Fibroblast of lung (primary cell): ENCODE data around the gene MGAT4C. TPM values are rescaled to one million over a fixed set of nuclear protein-coding genes. Genes with fewer than 3 reads are reported as not detected.

ENCODE experiments used
- DNase-seq, 2 donors: peaks; one replicate each; pipeline versions ENCODE4 v3.0.0 to v3.0.0-alpha.2; 2010; ENCODE audit warnings: low read depth in 2 of 2
- H2AFZ ChIP-seq: 2 replicates; pipeline ENCODE4 v1.5.1; 2012; ENCODE audit warnings: low read length, control low read depth, inconsistent platforms
- H3K27ac ChIP-seq: 2 replicates; pipeline ENCODE4 v1.5.1; 2011; ENCODE audit warnings: low read length, control low read depth; ENCODE audit not compliant: insufficient read depth
- H3K27me3 ChIP-seq: 2 replicates; pipeline ENCODE4 v1.5.1; 2011; ENCODE audit warnings: mild to moderate bottlenecking, low read length; ENCODE audit not compliant: control insufficient read depth, insufficient read depth
- H3K36me3 ChIP-seq: 2 replicates; pipeline ENCODE4 v1.5.1; 2011; ENCODE audit warnings: low read length; ENCODE audit not compliant: control insufficient read depth, insufficient read depth
- H3K4me1 ChIP-seq: 2 replicates; pipeline ENCODE4 v1.5.1; 2011; ENCODE audit warnings: low read length; ENCODE audit not compliant: control insufficient read depth, insufficient read depth; ENCODE audit errors: extremely low read depth
- H3K4me2 ChIP-seq: 2 replicates; pipeline ENCODE4 v1.5.1; 2011; ENCODE audit warnings: low read length, control low read depth; ENCODE audit not compliant: insufficient read depth; ENCODE audit errors: extremely low read depth
- H3K4me3 ChIP-seq, 4 experiments: fragments of 200-600 bp in 1 of 4; sonication (generic) in 1 of 4; replicated peaks in 1 of 4; 2 replicates each; pipeline ENCODE4 v1.5.1; 2011 to 2016; ENCODE audit warnings: low read length in 4 of 4, low read depth in 3 of 4, mild to moderate bottlenecking in 3 of 4, control low read depth in 2 of 4, inconsistent platforms in 1 of 4, mixed read lengths in 1 of 4; ENCODE audit not compliant: insufficient read depth in 1 of 4; ENCODE audit errors: control extremely low read depth in 1 of 4
- H3K79me2 ChIP-seq: 2 replicates; pipeline ENCODE4 v1.5.1; 2012; ENCODE audit warnings: mild to moderate bottlenecking, low read length, inconsistent platforms; ENCODE audit not compliant: control insufficient read depth, insufficient read depth
- H3K9ac ChIP-seq: 2 replicates; pipeline ENCODE4 v1.5.1; 2011; ENCODE audit warnings: mild to moderate bottlenecking, low read length, control low read depth; ENCODE audit not compliant: insufficient read depth
- H3K9me3 ChIP-seq: 2 replicates; pipeline ENCODE4 v1.5.1; 2012; ENCODE audit warnings: low read depth, low read length; ENCODE audit not compliant: control insufficient read depth, insufficient read depth
- H4K20me1 ChIP-seq: 2 replicates; pipeline ENCODE4 v1.5.1; 2011; ENCODE audit warnings: low read length; ENCODE audit not compliant: control insufficient read depth, insufficient read depth; ENCODE audit errors: extremely low read depth
- CTCF ChIP-seq, 2 donors: IDR thresholded peaks in 1 of 2; conservative IDR thresholded peaks in 1 of 2; 1 replicate in 1 of 2; 2 replicates in 1 of 2; pipeline ENCODE4 v1.5.1; 2011 to 2012; ENCODE audit warnings: low read length in 2 of 2, control low read depth in 1 of 2, inconsistent platforms in 1 of 2, low read depth in 1 of 2, mild to moderate bottlenecking in 1 of 2
- EZH2 ChIP-seq: IDR thresholded peaks from 2 replicates; pipeline ENCODE4 v1.5.1; 2012; ENCODE audit warnings: low read length, control low read depth, mild to moderate bottlenecking; ENCODE audit errors: missing control alignments
- polyA plus RNA-seq, 2 donors: library from polyadenylated mRNA; depleted of rRNA in 1 of 2; stranded (reverse) in 1 of 2; unstranded in 1 of 2; fragments of >200 nt; gene quantifications; 2 replicates each; pipeline ENCODE4 v1.2.1, GENCODE V29; 2011 to 2012; ENCODE audit warnings: missing spikeins in 1 of 2
- total RNA-seq: library from RNA; depleted of rRNA; stranded (reverse); fragments of >200 nt; gene quantifications from 2 replicates; pipeline ENCODE4 v1.2.1, GENCODE V29; 2014

Gene MGAT4C
- total and polyA plus RNA-seq, 2 donors (not counting 1 experiment from before 2014, with no cell fraction given), result not detected

DNA sequence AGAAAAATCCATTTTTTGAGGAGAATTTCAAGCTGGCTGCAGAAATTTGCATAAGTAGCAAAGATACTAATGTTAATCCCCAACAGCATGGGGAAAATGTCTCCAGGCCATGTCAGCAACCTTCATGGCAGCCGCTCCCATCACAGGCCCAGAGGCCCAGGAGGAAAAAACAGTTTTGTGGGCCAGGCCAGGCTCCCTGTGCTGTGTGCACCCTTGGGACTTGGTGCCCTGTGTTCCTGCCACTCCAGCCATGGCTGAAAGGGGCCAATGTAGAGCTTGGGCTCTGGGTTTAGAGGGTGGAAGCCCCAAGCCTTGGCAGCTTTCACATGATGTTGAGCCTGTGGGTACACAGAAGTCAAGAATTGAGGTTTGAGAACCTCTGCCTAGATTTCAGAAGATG is 76.3 kb downstream of the MGAT4C start:
- TF ChIP-seq EZH2, result no peak
- no peak for TF ChIP-seq CTCF (conservative IDR thresholded peaks at IDR 0.05 in 1 of 2, IDR thresholded peaks at IDR 0.05 in 1 of 2; ENCODE audit: low read depth in 1 of 2, low read length in 2 of 2)
- DNase-seq, result no peak
- no peaks in the 10 kb centered on the region for H3K4me1 ChIP-seq
- no peak overlapping the region for H3K27ac ChIP-seq
- no peaks in the 10 kb centered on the region for H3K36me3 ChIP-seq
- H4K20me1 ChIP-seq, result no peaks in the 10 kb centered on the region
- no peak overlapping the region for H3K4me2 ChIP-seq
- H3K9ac ChIP-seq, result no peak overlapping the region
- H3K27me3 ChIP-seq, result no peaks in the 10 kb centered on the region
- H2AFZ ChIP-seq, result no peak overlapping the region
- H3K9me3 ChIP-seq, result no peaks in the 10 kb centered on the region
- H3K79me2 ChIP-seq, result no peaks in the 10 kb centered on the region
- H3K4me3 ChIP-seq, result no peak overlapping the region

DNA sequence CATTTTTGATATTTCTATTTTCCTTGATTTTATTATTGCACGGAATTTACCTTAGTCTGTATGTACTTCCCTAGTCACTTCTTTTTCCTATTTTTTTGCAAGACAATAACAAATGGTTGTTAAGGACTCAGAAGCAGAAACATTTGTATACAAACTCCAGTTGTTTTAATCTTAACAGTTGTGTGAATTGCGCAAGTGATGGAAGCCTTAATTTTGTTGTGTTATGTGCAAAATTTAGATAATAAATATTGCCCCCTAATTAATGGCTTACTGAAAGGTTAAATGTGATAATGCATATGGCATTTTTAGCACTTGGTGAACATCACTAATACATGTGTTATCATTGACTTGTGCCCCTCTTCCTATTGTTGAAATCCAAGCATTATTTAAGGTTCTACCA is 82.0 kb downstream of the MGAT4C start:
- no peak overlapping the region for H2AFZ ChIP-seq
- TF ChIP-seq CTCF (conservative IDR thresholded peaks at IDR 0.05 in 1 of 2, IDR thresholded peaks at IDR 0.05 in 1 of 2; ENCODE audit: low read depth in 1 of 2, low read length in 2 of 2), result no peak
- no peak for TF ChIP-seq EZH2
- H3K36me3 ChIP-seq, result no peaks in the 10 kb centered on the region
- no peak overlapping the region for H3K4me3 ChIP-seq
- H3K4me1 ChIP-seq, result no peaks in the 10 kb centered on the region
- no peak for DNase-seq
- H3K27ac ChIP-seq, result no peak overlapping the region
- H3K4me2 ChIP-seq, result no peak overlapping the region
- H3K27me3 ChIP-seq, result no peaks in the 10 kb centered on the region
- H3K9me3 ChIP-seq, result no peaks in the 10 kb centered on the region
- H3K79me2 ChIP-seq, result no peaks in the 10 kb centered on the region
- no peak overlapping the region for H3K9ac ChIP-seq
- H4K20me1 ChIP-seq, result no peaks in the 10 kb centered on the region

DNA sequence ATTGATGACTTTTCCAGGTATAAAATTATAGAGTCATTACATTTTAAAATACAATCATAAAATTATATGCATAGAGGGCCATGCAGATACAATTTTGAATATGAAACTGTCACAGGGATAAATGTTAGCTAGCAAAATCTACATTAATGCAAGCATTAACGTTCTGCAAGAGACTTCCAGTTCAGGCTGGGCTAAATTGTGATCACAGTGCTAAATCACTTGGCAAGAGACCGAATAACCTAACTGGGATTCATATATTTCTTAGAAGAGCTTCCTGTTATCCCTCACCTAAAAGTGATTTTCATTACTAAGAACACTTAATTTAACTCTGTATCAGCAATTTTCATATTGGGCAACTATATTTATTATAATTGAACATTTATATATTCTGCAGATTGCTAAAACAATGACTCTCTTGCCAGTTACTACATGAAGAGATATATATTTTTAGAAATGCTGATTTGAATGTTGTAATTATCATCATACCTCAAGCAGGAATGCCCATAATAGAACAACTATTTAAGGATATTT is 83.2 kb downstream of the MGAT4C start:
- H3K27ac ChIP-seq, result no peak overlapping the region
- H2AFZ ChIP-seq, result no peak overlapping the region
- no peak overlapping the region for H3K9ac ChIP-seq
- no peaks in the 10 kb centered on the region for H4K20me1 ChIP-seq
- no peaks in the 10 kb centered on the region for H3K36me3 ChIP-seq
- no peak overlapping the region for H3K4me2 ChIP-seq
- no peaks in the 10 kb centered on the region for H3K27me3 ChIP-seq
- H3K79me2 ChIP-seq, result no peaks in the 10 kb centered on the region
- H3K4me1 ChIP-seq, result no peaks in the 10 kb centered on the region
- DNase-seq, result no peak
- no peak overlapping the region for H3K4me3 ChIP-seq
- no peak for TF ChIP-seq EZH2
- no peak for TF ChIP-seq CTCF (conservative IDR thresholded peaks at IDR 0.05 in 1 of 2, IDR thresholded peaks at IDR 0.05 in 1 of 2; ENCODE audit: low read depth in 1 of 2, low read length in 2 of 2)
- H3K9me3 ChIP-seq, result no peaks in the 10 kb centered on the region
